H1 (cell line): Measurements from ENCODE around the gene EML4. TPM values are rescaled to one million over a fixed set of nuclear protein-coding genes. Genes with fewer than 3 reads are reported as not detected.

Experiments
- CTCF ChIA-PET: fragments of 300-600 bp; sonication (Branson Sonifier 250); formaldehyde crosslinking; loops from one replicate; lab custom pipeline; 2021; ENCODE audit not compliant: partially characterized antibody; lab: Charles Lee
- POLR2A ChIA-PET: fragments of 300-600 bp; sonication (Branson Sonifier 250); formaldehyde crosslinking; loops from one replicate; lab custom pipeline; 2021; ENCODE audit warnings: inconsistent platforms; ENCODE audit not compliant: partially characterized antibody; lab: Charles Lee
- DNase-seq, 2 experiments: peaks; one replicate each; pipeline versions ENCODE4 v3.0.0 to v3.0.0-alpha.2; 2010 to 2022; ENCODE audit warnings: low spot score in 2 of 2, low read depth in 1 of 2, mixed read lengths in 1 of 2
- FAIRE-seq: peaks from 2 replicates; lab custom pipeline; 2011; peaks lifted over from hg19 to GRCh38; lab: Jason Lieb, UNC
- H2AFZ ChIP-seq: 2 replicates; pipeline ENCODE4 v1.8.1; 2012; ENCODE audit warnings: low read length, inconsistent platforms
- H2AK5ac ChIP-seq: 2 replicates; pipeline ENCODE4 v1.6.1; 2013; ENCODE audit warnings: low read depth, low read length
- H2BK120ac ChIP-seq: replicated peaks from 2 replicates; pipeline ENCODE3; 2013; ENCODE audit warnings: low read depth, low read length, inconsistent platforms
- H2BK12ac ChIP-seq: 2 replicates; pipeline ENCODE4 v1.6.1; 2013; ENCODE audit warnings: low read depth, low read length
- H2BK15ac ChIP-seq: 2 replicates; pipeline ENCODE4 v1.6.1; 2013; ENCODE audit warnings: low read length
- H2BK20ac ChIP-seq: 2 replicates; pipeline ENCODE4 v1.6.1; 2013; ENCODE audit warnings: low read length
- H2BK5ac ChIP-seq: 2 replicates; pipeline ENCODE4 v1.6.1; 2013; ENCODE audit warnings: low read depth, low read length
- H3K14ac ChIP-seq: 2 replicates; pipeline ENCODE4 v1.6.1; 2013; ENCODE audit warnings: inconsistent platforms; ENCODE audit not compliant: insufficient read length
- H3K18ac ChIP-seq: 2 replicates; pipeline ENCODE4 v1.6.1; 2013; ENCODE audit warnings: low read length; ENCODE audit errors: extremely low read depth
- H3K23ac ChIP-seq: 2 replicates; pipeline ENCODE4 v1.6.1; 2013; ENCODE audit warnings: inconsistent platforms; ENCODE audit not compliant: insufficient read length
- H3K23me2 ChIP-seq: 2 replicates; pipeline ENCODE4 v1.6.1; 2013; ENCODE audit warnings: low read depth, low read length
- H3K27ac ChIP-seq: 2 replicates; pipeline ENCODE4 v1.6.1; 2011; ENCODE audit warnings: low read depth, low read length, inconsistent platforms
- H3K27me3 ChIP-seq, 4 experiments: replicated peaks in 1 of 4; 1 replicate in 1 of 4; 2 replicates in 3 of 4; pipeline versions ENCODE4 v1.6.1 to v1.8.1; 2011 to 2013; ENCODE audit warnings: low read length in 3 of 4, mild to moderate bottlenecking in 3 of 4, inconsistent platforms in 2 of 4, mixed read lengths in 2 of 4, moderate library complexity in 1 of 4; ENCODE audit not compliant: control insufficient read depth in 3 of 4, insufficient read depth in 3 of 4; ENCODE audit errors: extremely low read depth in 1 of 4
- H3K36me3 ChIP-seq, 4 experiments: 2 replicates each; pipeline versions ENCODE4 v1.6.1 to v1.8.1; 2011 to 2013; ENCODE audit warnings: mild to moderate bottlenecking in 4 of 4, low read length in 3 of 4, moderate library complexity in 2 of 4, control low read depth in 1 of 4, inconsistent platforms in 1 of 4; ENCODE audit not compliant: insufficient read depth in 4 of 4, control insufficient read depth in 2 of 4
- H3K4ac ChIP-seq: replicated peaks from 2 replicates; pipeline ENCODE3; 2013; ENCODE audit warnings: low read length, low read depth, mixed read lengths, inconsistent platforms; ENCODE audit not compliant: insufficient read length
- H3K4me1 ChIP-seq, 4 experiments: replicated peaks in 1 of 4; 1 replicate in 1 of 4; 2 replicates in 3 of 4; pipeline versions ENCODE4 v1.6.1 to v1.8.1; 2011 to 2013; ENCODE audit warnings: low read length in 3 of 4, inconsistent platforms in 2 of 4, mixed read lengths in 1 of 4; ENCODE audit not compliant: insufficient read depth in 4 of 4, control insufficient read depth in 3 of 4
- H3K4me2 ChIP-seq, 2 experiments: 2 replicates each; pipeline versions ENCODE4 v1.6.1 to v1.8.1; 2011 to 2013; ENCODE audit warnings: low read depth in 2 of 2, low read length in 2 of 2, control low read depth in 1 of 2, inconsistent platforms in 1 of 2, mild to moderate bottlenecking in 1 of 2; ENCODE audit not compliant: insufficient read depth in 1 of 2
- H3K4me3 ChIP-seq, 4 experiments: fragments of 200-600, 300-600 bp in 1 of 4; sonication (generic), shearing (Covaris generic), sonication (Bioruptor Twin) in 1 of 4; 2 replicates each; pipeline versions ENCODE4 v1.5.1 to v1.8.1; 2011 to 2016; ENCODE audit warnings: low read length in 4 of 4, low read depth in 3 of 4, control low read depth in 2 of 4, inconsistent platforms in 2 of 4, mild to moderate bottlenecking in 2 of 4, mixed read lengths in 1 of 4, moderate library complexity in 1 of 4; ENCODE audit not compliant: insufficient read depth in 2 of 4; ENCODE audit errors: extremely low read depth in 1 of 4
- H3K56ac ChIP-seq: replicated peaks from 2 replicates; pipeline ENCODE3; 2013; ENCODE audit warnings: low read depth, mild to moderate bottlenecking, mixed read lengths, low read length, inconsistent platforms; ENCODE audit not compliant: insufficient read length
- H3K79me1 ChIP-seq: 2 replicates; pipeline ENCODE4 v1.6.1; 2013; ENCODE audit warnings: low read depth, low read length, control low read depth
- H3K79me2 ChIP-seq, 2 experiments: 2 replicates each; pipeline versions ENCODE4 v1.6.1 to v1.8.1; 2012 to 2013; ENCODE audit warnings: low read length in 2 of 2, mild to moderate bottlenecking in 2 of 2, inconsistent platforms in 1 of 2; ENCODE audit not compliant: insufficient read depth in 2 of 2, control insufficient read depth in 1 of 2
- H3K9ac ChIP-seq, 4 experiments: replicated peaks in 1 of 4; 1 replicate in 1 of 4; 2 replicates in 3 of 4; pipeline versions ENCODE4 v1.6.1 to v1.8.1; 2011 to 2013; ENCODE audit warnings: low read depth in 3 of 4, low read length in 3 of 4, control low read depth in 2 of 4, mild to moderate bottlenecking in 2 of 4, moderate library complexity in 2 of 4, inconsistent platforms in 1 of 4; ENCODE audit errors: extremely low read depth in 1 of 4
- H3K9me3 ChIP-seq, 2 experiments: 2 replicates each; pipeline versions ENCODE4 v1.6.1 to v1.8.1; 2012 to 2013; ENCODE audit warnings: mild to moderate bottlenecking in 2 of 2, moderate library complexity in 2 of 2, control low read depth in 1 of 2, inconsistent platforms in 1 of 2, low read depth in 1 of 2, low read length in 1 of 2, mixed read lengths in 1 of 2; ENCODE audit not compliant: insufficient read depth in 2 of 2
- H4K20me1 ChIP-seq, 2 experiments: replicated peaks in 1 of 2; 2 replicates each; pipeline versions ENCODE3 to v1.8.1; 2011 to 2013; ENCODE audit warnings: inconsistent platforms in 2 of 2, low read length in 2 of 2, mild to moderate bottlenecking in 1 of 2; ENCODE audit not compliant: insufficient read depth in 2 of 2, control insufficient read depth in 1 of 2
- H4K5ac ChIP-seq: 2 replicates; pipeline ENCODE4 v1.6.1; 2013; ENCODE audit warnings: low read length, low read depth, mixed read lengths, inconsistent platforms; ENCODE audit not compliant: insufficient read length
- H4K8ac ChIP-seq: 2 replicates; pipeline ENCODE4 v1.8.0; 2013; ENCODE audit warnings: mild to moderate bottlenecking, moderate library complexity, low read length, inconsistent platforms; ENCODE audit not compliant: insufficient read depth; ENCODE audit errors: extremely low read depth
- H4K91ac ChIP-seq: replicated peaks from 2 replicates; pipeline ENCODE3; 2013; ENCODE audit warnings: low read length, mixed read lengths, inconsistent platforms; ENCODE audit not compliant: insufficient read length
- CREB1 ChIP-seq: IDR thresholded peaks from 2 replicates; pipeline ENCODE4 v1.6.1; 2012; ENCODE audit warnings: inconsistent platforms
- GABPA ChIP-seq: IDR thresholded peaks from 2 replicates; pipeline ENCODE4 v1.6.1; 2011; ENCODE audit warnings: mild to moderate bottlenecking, low read length, moderate library complexity, borderline replicate concordance; ENCODE audit not compliant: insufficient read depth
- POLR2A ChIP-seq, 2 experiments: IDR thresholded peaks; 1 replicate in 1 of 2; 2 replicates in 1 of 2; pipeline ENCODE4 v1.6.1; 2011; ENCODE audit warnings: low read depth in 2 of 2, low read length in 2 of 2, mild to moderate bottlenecking in 2 of 2; ENCODE audit errors: control extremely low read depth in 1 of 2
- RNF2 ChIP-seq: fragments of 200-900, 300-1000 bp; sonication (generic); IDR thresholded peaks from 2 replicates; pipeline ENCODE4 v1.7.1; 2016; ENCODE audit warnings: borderline replicate concordance, low read depth, mild to moderate bottlenecking, antibody characterized with exemption, low read length; ENCODE audit not compliant: poor library complexity, severe bottlenecking; ENCODE audit errors: missing control alignments
- YY1 ChIP-seq: IDR thresholded peaks from 2 replicates; pipeline ENCODE4 v1.6.1; 2011; ENCODE audit warnings: low read depth, mild to moderate bottlenecking, low read length
- WGBS, 2 experiments: shearing (Covaris generic) in 1 of 2; methylation state at CpG; one replicate each; pipeline versions ENCODE4 v1.1.6 to v1.1.7; 2013 to 2015; ENCODE audit warnings: low lambda C conversion rate in 2 of 2, mixed read lengths in 2 of 2, inconsistent platforms in 1 of 2, low coverage in 1 of 2, missing lambda C conversion rate in 1 of 2; ENCODE audit not compliant: insufficient replicate concordance in 2 of 2, insufficient coverage in 1 of 2, insufficient read length in 1 of 2; ENCODE audit errors: extremely low coverage in 1 of 2, missing lambda C conversion rate in 1 of 2; 5-methylcytosine and 5-hydroxymethylcytosine counted together
- polyA plus RNA-seq, 7 experiments: library from polyadenylated mRNA; depleted of rRNA in 3 of 7; stranded (reverse) in 5 of 7; unstranded in 2 of 7; fragments of >200 nt in 5 of 7; fragments of 200-250 nt in 2 of 7; gene quantifications; 1 replicate in 5 of 7; 2 replicates in 1 of 7; 4 replicates in 1 of 7; pipeline versions ENCODE4 v1.2.1 to v1.2.3, GENCODE V29; 2011 to 2013; ENCODE audit warnings: missing spikeins in 2 of 7, mixed read lengths in 2 of 7
- total RNA-seq: library from RNA; stranded (reverse); fragmentation: NEBNext Ultra II Directional; extraction: Animal tissue kit (Norgen Biotek cat#: 25700); gene quantifications from 2 replicates; pipeline ENCODE4 v1.2.1, GENCODE V29; 2021

The EML4 gene
- total and polyA plus RNA-seq, 2 of the 8 experiments (the other 6 are each of a cell fraction or from before 2014, with no cell fraction given): 50.1 to 104 TPM

DNA sequence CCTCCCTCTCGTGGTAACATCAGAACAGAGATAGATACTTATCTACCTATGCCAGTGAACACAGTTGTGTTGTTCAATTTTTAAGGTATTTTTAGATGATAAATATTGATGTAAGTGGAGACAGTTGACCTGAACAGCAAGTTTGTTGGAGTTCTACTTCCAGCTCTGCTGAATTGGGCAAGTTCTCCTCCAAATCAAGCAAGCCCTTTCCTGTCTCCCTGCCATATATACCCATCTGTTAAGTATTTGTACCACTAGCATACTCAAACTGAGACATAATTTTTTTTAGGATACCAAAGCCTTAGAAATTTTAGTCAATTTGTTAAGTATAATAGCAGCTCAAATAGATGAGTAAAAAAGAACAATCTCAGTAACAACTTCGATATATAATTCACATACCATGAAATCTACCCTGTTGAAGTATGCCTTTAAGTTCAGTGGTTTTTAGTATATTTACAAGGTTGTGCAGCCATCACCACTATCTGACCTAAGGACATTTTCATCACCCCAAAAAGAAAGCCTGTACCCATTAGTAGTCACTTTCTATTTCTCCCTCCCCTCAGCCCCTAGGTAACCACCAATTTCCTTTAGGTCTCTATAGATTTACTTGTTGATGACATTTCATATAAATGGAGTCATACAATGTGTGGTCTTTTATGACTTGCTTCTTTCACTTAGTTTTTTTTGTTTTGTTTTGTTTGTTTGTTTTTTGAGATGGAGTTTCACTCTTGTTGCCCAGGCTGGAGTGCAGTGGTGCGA lies 130.0 kb downstream of the EML4 start:
- H2BK12ac ChIP-seq: no peak overlapping the region
- H3K27me3 ChIP-seq: peaks cover 0 to 1% (median 0%) of the 10 kb centered on the region in 4 experiments; a peak in 1 of 7 replicates
- no peak overlapping the region for H2AFZ ChIP-seq
- no peak overlapping the region for H2BK5ac ChIP-seq
- CTCF ChIA-PET: interaction anchor here (1.2 kb wide), 1 partner anchor 14 kb away, joined by 3 read pairs; no protein-coding TSS in a partner anchor
- FAIRE-seq (no peak), DNase-seq (no peak)
- H3K56ac ChIP-seq: no peak overlapping the region
- H3K4me2 ChIP-seq: no peak overlapping the region
- H3K4me1 ChIP-seq: no peaks in the 10 kb centered on the region
- H2BK15ac ChIP-seq: no peak overlapping the region
- no peak overlapping the region for H3K18ac ChIP-seq
- no peak overlapping the region for H4K8ac ChIP-seq
- TF ChIP-seq YY1 (no peak), CREB1 (no peak), RNF2 (no peak), POLR2A (IDR thresholded peaks at IDR 0.05; ENCODE audit: control extremely low read depth in 1 of 2, low read depth in 2 of 2, low read length in 2 of 2) (no peak), GABPA (no peak)
- H2BK20ac ChIP-seq: no peak overlapping the region
- H3K36me3 ChIP-seq: peaks cover 6 to 53% (median 24%) of the 10 kb centered on the region in 4 experiments
- H3K79me2 ChIP-seq: no peaks in the 10 kb centered on the region
- no peaks in the 10 kb centered on the region for H4K20me1 ChIP-seq
- WGBS, 2 experiments: 88% methylated on average over 3 of the region's 3 CpGs; no CpG with 5 or more reads in 1 of the 2 experiments
- no peak overlapping the region for H3K4me3 ChIP-seq
- no peaks in the 10 kb centered on the region for H3K23me2 ChIP-seq
- H2BK120ac ChIP-seq: no peak overlapping the region
- POLR2A ChIA-PET: no interaction called here
- no peak overlapping the region for H3K23ac ChIP-seq
- no peak overlapping the region for H3K9ac ChIP-seq
- H3K9me3 ChIP-seq: no peaks in the 10 kb centered on the region
- H2AK5ac ChIP-seq: no peak overlapping the region
- H4K91ac ChIP-seq: no peak overlapping the region
- H3K14ac ChIP-seq: no peak overlapping the region
- no peak overlapping the region for H4K5ac ChIP-seq
- H3K27ac ChIP-seq: no peak overlapping the region
- H3K79me1 ChIP-seq: no peaks in the 10 kb centered on the region
- H3K4ac ChIP-seq: no peak overlapping the region
